ENCODE data around the gene UVRAG.
"Not testable (repeated sequence)": the region's sequence is repeated elsewhere in the genome, so short reads cannot be mapped to it uniquely, and the experiment has no call there.

UVRAG gene

DNA sequence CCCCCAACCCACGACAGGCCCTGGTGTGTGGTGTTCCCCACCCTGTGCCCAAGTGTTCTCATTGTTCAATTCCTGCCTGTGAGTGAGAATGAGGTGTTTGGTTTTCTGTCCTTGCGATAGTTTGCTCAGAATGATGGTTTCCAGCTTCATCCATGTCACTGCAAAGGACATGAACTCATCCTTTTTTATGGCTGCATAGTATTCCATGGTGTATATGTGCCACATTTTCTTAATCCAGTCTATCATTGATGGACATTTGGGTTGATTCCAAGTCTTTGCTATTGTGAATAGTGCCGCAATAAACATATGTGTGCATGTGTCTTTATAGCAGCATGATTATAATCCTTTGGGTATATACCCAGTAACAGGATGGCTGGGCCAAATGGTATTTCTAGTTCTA lies 158.7 kb downstream of the UVRAG start:
- not testable (repeated sequence) for DNase-seq

DNA sequence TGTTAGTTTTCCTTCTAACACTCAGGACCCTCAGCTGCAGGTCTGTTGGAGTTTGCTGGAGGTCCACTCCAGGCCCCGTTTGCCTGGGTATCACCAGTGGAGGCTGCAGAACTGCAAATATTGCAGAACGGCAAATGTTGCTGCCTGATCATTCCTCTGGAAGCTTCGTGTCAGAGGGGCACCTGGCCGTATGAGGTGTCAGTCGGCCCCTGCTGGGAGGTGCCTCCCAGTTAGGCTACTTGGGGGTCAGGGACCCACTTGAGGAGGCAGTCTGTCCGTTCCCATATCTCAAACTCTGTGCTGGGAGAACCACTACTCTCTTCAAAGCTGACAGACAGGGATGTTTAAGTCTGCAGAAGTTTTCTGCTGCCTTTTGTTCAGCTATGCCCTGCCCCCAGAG lies 164.1 kb downstream of the UVRAG start:
- DNase-seq = not testable (repeated sequence)

DNA sequence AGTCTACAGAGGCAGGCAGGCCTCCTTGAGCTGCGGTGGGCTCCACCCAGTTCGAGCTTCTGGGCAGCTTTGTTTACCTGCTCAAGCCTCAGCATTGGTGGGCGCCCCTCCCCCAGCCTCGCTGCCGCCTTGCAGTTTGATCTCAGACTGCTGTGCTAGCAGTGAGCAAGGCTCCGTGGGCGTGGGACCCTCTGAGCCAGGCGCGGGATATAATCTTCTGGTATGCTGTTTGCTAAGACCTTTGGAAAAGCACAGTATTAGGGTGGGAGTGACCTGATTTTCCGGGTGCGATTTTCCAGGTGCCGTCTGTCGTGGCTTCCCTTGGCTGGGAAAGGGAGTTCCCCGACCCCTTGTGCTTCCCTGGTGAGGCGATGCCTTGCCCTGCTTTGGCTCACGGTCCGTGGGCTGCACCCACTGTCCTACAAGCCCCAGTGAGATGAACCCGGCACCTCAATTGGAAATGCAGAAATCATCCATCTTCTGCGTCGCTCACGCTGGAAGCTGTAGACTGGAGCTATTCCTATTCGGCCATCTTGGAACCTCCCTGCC lies 164.5 kb downstream of the UVRAG start:
- peak in 1 of 4 experiments; percentile 1 for DNase-seq

DNA sequence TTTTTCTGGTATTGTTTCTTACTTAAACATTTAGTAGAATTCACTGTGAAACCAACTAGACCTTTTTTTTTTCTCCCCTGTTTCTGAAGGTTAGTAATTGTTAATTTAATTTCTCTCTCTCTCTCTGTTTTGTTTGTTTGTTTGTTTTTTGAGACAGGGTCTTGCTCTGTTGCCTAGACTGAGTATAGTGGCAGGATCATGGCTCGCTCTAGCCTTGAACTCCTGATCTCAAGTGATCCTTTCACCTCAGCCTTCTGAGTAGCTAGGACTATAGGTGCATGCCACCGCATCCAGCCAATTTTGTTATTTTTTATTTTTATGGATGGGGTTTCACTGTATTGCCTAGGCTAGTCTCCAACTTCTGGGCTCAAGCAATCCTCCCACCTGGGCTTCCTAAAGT lies 165.0 kb downstream of the UVRAG start:
- no peak for DNase-seq

DNA sequence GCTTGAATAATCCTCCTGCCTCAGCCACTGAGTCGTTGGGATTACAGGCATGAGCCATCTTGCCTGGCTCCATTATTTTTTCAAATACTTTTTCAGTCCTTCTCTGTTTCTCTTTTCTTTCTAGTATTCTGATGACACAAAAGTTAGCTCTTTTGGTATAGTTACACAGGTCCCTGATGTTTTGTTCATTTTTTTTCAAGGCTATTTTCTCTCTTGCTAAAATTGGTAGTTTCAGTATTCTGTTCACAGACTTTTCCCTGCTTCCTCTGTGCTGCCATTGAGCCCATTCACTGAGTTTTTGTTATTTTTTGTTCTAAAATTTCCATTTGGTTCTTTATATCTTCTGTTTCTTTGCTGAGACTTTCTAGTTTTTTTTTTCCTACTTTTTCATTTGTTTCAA lies 166.5 kb downstream of the UVRAG start:
- DNase-seq = no peak

DNA sequence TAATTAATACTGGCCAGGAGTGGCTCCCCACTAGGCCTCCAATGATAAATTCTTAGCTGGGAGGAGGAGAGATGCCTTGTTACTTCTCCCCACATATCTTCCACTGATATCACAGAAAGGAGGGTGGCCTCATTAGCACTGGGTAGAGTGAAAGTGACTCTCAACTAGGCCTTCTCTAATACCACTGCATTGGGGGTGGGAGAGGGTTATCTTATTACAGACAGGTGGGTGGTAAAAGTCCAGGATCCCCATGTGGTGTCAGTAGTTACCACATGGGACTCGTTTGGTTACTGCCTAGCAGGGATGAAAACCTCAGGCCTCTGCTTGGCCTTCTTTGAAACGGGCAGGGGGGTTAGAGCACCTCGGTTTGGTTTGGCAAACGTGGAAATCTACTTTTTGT lies 167.3 kb downstream of the UVRAG start:
- DNase-seq = no peak

DNA sequence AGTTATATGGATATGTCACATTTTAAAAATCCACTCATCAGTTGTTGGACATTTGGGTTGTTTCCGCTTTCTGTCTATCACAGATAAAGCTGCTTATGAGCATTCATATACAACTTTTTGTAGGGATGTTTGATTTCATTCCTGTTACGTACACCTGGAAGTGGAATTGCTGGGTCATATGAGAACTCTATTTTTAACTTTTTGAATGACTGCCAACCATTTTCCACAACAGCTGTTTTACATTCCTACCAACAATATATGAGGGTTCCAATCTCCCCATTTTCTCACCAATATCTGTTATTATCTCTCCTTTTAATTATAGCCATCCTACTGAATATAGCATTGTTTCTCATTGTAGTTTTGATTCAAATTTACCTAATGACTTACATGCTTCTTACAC lies 172.0 kb downstream of the UVRAG start:
- no peak for DNase-seq

DNA sequence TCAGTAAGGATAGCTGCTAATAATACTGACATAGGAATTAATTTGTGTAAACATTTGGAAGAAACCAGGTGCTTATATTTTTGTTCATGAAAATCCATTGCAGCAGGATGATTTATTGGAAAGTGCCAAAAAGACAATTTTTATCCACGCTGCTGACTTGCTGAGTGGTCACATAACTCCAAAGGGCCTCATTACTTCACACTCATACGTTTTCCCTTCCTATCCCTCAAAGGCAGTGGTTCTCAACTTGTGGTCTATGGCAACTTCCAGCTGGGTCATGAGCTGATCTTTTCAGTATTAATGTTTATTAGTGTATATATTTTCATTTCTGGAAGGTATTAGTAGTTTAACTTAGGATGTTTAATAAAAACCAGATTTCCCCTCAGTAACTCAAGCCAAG lies 178.1 kb downstream of the UVRAG start:
- no peak for DNase-seq

DNA sequence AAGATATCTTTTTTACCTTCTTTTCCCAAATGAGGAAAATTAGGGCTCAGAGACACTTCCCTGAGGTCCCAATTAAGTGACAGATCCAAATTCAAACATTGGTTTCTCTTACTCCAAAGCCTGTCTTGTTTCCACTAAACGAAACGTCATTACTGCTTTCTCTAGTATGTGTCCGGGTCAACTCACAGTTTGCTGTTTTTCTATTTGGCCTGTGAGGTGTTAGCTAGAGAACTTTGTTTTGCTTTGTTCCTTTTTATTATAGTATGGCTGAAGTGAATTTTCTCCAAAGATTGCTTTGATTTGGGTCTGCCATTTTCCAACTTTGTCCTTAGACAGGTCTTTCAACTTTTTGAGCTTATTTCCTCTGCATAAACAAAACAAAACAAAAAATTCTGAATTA lies 179.6 kb downstream of the UVRAG start:
- no peak for DNase-seq

DNA sequence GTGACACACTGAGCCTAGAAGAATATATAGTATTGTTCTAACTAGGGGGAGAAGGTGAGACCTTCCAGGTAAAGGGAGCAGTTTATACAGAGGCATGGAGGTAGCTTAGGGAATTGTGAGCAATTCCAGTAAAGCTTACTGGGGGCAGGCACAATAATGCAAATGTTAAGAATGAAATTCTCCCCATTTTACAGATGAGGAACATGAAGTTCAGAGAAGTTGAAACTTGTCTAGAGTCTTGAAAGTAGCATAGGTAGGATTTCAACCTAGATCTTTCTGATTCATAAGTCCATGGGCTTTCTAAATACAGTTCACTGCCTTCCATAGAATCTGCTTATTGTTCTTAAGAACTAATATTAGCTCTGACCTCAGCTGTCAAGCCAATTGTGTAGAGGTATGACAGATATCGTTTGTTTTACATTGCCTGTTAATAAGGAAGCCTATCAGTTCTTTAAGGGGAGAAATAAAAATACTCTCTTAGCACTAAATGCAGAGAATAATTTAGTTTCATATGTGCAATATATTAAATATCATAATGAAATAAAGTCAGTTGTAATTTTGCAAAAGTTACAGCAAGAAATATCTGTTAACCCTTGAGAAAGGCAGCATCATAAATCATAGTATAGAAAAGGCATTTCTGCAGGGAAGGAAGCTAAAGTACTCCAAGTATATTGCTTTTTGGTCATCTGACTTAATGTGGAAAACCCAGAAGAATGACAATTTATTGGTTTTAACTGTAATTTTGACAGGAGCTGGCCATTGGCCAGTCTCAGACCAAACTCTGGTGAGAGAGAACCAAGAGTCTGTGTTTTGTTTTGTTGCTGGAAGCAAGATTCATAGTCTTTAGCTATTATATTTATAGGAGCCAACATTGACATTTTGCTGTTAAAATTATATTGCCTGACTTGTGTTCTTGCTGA lies 181.8 kb downstream of the UVRAG start:
- no peak for DNase-seq

DNA sequence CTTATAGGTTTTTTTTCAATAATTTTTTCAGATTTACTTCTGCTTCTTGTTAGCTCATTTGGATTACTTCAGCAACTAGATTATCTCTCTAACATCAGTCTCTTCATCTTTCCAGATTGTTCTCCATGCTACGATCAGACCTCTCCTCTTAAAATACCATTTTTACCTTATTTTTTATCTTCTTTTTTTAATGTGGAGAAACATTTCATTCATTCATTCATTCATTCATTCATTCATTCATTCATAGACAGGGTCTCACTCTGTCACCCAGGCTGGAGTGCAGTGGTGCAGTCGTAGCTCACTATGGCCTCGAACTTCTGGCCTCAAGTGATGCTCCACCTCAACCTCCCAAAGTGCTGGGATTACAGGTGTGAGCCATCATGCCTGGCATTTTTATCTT lies 189.4 kb downstream of the UVRAG start:
- no peak for DNase-seq

DNA sequence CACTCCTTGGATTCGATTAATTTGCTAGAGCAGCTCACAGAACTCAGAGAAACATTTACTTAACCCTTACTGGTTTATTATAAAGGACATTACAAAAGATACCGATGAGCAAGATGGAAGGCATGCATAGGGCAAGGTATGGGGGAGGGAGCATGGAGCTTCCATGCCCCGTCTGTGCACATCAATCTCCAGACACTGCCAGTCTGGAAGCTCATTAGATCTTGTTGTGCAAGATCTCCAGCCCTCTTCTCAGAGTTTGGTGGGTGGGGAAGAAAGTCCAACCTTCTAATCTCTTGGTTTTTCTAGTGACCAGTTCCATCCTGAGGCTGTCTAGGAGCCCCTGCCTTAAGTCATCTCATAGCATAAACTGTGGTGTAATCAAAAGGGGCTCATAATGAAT lies 190.7 kb downstream of the UVRAG start:
- no peak for DNase-seq

DNA sequence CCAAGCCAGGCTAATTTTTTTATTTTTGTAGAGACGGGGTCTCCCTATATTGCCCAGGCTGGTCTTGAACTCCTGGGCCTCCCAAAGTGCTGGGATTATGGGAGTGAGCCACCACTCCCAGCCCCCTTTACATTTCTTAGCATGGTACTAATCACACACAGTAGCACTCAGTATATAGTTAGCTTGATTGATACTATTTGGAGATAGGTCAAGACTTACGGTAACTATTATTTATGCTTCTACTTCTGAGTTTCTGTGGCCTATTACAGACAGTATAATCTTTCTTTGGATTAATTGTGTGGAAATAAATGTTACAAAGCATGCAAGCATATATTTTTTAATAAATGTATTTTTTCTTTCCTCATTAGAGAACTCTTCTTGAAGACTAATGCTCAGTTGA lies 192.2 kb downstream of the UVRAG start:
- DNase-seq = no peak

DNA sequence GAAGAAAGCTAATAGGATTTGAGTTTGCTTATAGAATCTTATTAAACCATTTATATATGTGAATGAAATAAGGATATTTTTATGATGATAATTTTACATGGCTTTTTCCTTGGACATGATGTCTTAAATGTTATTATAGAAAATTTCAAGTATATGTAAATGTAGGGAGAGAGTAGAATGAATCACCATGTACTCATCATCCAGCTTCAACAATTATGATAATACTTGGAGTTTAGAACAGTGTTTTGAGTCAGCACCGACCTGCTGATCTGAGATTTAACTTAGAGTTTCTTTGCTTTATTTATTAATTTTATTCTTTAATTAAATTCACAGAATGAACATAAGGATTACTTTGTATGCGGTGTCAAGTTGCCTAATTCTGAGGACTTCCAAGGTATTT lies 193.5 kb downstream of the UVRAG start:
- DNase-seq = no peak

DNA sequence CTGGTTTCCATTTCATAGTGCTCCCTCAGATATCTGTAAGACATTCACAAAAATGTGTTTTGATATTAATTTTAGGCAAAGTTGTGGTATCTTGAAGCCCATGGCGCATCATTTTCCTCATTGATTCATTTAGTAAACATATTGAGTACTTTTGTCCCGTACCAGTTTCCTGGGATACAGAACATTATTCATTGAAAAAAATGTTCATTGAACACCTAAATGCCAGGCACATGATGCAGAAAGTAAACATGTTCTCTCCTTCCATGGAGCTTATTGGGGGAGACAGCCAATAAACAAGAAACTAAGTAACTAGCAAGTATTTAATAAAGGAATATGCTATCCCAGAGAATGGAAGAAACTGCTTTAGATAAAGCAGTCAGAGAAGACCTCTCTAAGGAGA lies 195.0 kb downstream of the UVRAG start:
- no peak for DNase-seq

DNA sequence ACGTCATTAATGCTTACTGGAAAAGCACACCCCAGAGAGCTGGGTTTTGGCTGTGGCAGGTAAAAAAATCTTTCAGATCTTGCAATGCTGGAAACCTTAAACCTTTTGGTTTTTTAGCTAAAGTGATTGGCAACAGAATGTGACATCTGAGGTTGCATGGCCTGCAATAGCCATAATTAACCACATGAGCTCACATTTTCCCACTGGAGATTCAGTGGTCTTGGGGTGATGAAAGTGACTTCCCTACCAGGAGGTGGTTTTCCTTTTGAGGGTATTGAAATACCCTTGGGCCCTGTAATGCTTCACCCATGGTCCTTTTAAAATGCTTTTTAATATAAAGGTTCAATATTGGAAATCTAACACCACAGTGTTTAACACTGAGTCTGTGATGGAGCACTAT lies 198.5 kb downstream of the UVRAG start:
- no peak for DNase-seq

DNA sequence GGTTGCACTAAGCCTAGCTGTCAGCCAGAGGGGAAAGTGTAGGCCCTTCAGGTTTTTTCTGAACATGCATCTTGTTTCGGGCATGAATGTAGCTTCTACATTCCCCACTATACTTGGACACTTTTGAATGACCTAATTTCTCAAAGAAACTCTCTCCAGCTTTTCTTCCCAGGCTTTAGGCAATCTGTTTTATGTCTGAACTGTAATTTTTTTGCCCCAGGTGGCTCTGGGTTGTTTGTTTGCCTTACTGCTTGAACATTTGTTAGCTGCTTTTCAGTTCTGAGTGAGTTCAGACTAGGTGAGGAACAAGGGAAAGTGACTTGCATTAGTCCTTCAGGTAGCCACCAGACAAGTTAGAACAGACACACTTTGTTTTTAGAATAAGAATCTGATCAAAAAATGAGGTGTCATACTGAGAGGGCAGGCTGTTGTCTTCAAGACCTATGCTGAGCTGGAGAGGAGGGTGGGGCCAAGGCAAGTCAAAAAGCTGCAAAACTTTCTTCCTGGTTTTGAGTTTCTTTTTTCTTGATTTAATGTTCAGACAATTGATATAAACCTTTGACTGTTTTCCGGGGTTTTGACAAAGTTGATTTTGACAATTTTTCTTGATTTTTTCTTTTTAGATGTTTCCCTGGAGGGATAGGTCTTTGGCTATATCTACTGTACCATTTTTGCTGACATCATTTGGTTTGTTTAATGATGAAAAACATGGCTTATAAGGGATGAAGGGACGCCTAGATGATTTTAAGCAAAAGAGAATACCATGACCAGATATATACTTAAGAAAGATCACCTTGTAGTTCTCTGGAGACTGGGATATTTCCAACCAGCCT lies 208.4 kb downstream of the UVRAG start:
- DNase-seq = no peak

DNA sequence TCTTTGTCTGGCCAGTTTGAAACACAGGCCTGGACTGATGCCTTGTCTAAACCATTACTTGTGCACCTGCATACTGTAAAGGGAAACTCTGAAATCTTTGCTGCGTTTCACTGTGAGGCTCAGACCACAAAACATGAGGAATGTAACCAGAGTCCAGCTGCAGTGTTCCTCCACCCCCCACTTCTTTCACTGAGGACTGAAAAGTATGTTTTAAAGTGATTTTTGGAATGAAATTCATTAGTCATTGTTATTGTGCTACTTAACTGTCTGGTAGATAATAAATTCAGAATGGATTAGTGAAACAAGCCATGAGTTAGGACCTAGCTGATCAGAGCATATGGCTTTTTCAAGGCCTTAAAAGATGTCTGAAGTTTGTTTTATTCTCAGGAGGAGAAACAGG lies 210.1 kb downstream of the UVRAG start:
- no peak for DNase-seq

DNA sequence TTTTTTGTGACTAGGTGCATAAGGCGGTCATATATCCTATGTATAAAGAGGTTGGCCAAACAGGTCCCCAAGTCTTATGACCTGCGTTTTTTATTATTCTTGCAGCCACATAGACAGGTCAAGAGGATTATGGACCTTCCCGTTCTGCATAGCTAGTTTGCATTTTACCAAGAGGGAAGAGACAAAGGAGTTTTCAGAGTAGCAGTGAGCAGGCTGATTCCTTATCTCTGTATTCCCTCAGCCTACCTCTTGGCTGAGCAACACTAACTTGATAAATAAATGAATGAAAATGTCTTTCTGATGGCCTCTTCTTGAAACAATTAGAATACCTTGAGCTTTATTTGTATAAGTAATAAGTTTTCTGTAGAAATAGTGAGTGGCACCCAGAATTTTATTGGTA lies 210.8 kb downstream of the UVRAG start:
- no peak for DNase-seq

DNA sequence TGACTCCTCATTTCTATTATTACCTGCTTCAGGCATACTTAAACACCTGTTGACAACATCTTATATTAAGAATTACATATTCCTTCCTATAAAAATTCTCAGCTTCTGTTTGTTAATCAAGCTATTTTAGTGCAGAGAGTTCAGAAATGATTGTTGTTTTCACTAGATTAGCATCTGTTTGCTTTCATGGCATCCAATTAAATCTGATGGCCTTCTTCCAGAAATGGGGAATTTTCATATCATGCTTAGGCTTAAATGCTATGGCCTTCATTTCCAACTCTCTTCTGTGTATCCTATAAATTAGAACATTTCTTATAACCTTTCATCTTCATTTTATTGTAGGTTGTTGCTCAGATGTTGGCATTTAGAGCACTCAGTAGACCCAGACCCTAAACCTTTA lies 211.3 kb downstream of the UVRAG start:
- no peak for DNase-seq

DNA sequence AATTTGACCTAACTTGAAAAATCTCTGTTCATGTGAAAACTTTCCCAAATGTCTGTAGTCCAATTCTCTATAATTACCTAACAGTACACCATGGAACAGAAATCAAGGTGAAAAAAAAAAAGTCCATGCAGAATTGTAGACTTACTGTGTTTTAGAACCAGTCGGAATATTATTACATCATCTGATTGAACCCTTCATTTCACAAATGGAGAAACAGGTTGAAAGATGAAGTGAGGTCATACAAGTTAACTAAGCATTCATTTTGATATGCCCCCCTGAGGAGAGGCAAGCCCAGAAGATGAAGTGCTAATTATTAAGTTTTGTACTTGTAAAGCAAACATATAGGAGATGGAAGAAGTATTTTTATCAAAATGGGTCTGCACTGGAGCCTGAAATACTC lies 211.9 kb downstream of the UVRAG start:
- no peak for DNase-seq

DNA sequence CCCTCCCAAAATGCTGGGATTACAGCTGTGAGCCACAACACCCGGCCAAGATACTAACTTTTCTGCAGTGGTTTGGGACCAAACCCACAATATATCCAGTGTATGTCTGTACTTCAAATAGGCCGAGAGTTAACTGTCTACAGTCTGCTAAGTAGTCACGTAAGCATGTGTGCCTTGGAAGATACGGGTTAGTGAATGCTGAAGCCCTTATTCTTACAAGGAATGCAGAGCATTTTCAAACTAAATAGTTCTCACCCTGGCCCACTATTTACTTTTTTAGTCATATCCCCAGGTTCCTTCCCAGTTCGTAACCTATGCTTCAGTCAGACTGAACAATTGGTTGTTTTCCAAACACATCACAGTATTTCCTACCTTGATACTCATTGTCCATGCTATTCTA lies 215.3 kb downstream of the UVRAG start:
- no peak for DNase-seq

DNA sequence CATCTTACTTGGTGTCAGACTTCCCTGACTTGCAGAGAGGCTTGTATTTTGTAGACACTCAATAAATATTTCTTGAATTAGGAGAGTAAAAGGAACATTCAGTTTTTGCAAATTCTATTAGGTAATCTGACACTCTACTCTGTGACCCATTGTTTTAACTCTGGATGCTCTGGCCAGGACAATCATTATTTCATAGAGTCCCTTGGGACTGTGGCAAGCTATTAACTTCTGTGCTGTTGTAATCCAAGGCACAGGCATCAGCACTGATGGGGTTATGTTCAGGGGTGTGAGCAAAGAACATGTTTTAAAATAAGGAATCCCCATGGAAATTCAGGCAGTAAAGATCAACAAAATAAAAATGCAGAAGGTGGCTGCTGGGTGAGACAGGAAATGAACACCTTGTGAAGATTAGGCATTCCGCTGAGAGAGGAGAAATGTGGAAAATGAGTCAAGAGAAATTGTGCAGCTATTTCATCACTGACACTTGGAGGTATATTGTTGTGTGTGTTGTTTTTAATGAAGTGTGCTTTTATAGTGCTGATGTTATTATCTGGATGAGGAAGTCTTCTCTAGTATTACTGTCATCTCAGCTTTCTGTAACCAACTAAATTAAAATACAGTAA lies 216.1 kb downstream of the UVRAG start:
- DNase-seq = no peak

All from activated naive CD4-positive, alpha-beta T cell (primary cell).